ENCODE measurements around the gene TRDN. TPM values are rescaled to one million over a fixed set of nuclear protein-coding genes. Genes with fewer than 3 reads are reported as not detected.
A peak's percentile ranks its signal among the peaks of the same experiment; 100 is the strongest.

The TRDN gene
- total and polyA plus RNA-seq, 2 donors from 2014 or later: 0.19 TPM; not detected in 1

GRCh38 chr6:123415844-123416468 lies 220.8 kb downstream of the TRDN start:
- H3K9me3 ChIP-seq (ENCODE audit: control insufficient read depth in 2 of 3, insufficient read depth in 1 of 3, low read length in 3 of 3): no peaks in the 10 kb centered on the region
- DNase-seq: peak in 4 of 5 donors; percentile 48 to 78 (median 66)

GRCh38 chr6:123404975-123405374 lies 231.8 kb downstream of the TRDN start:
- H3K4me1 ChIP-seq (ENCODE audit: control insufficient read depth in 2 of 3, insufficient read depth in 2 of 3, low read depth in 1 of 3, low read length in 3 of 3): no peaks in the 10 kb centered on the region
- H3K27me3 ChIP-seq (ENCODE audit: control insufficient read depth, insufficient read depth, low read length): no peaks in the 10 kb centered on the region
- TF ChIP-seq CTCF (IDR thresholded peaks at IDR 0.05; ENCODE audit: borderline replicate concordance, extremely low read depth, insufficient read depth): no peak
- intact Hi-C loops (cut with DNase I): no loop called here
- no peak for DNase-seq
- H3K9ac ChIP-seq (ENCODE audit: low read length in 3 of 3): no peak overlapping the region
- no peak for FAIRE-seq
- H3K36me3 ChIP-seq (ENCODE audit: control insufficient read depth in 2 of 3, insufficient read depth in 3 of 3, low read length in 3 of 3): no peaks in the 10 kb centered on the region
- no peaks in the 10 kb centered on the region for H3K9me3 ChIP-seq (ENCODE audit: control insufficient read depth in 2 of 3, insufficient read depth in 1 of 3, low read length in 3 of 3)
- no peak overlapping the region for H3K4me3 ChIP-seq (ENCODE audit: low read length in 3 of 3)
- H3K27ac ChIP-seq (ENCODE audit: low read depth in 2 of 2, low read length in 2 of 2): no peak overlapping the region

More at GRCh38 chr6:123415844-123416468, 220.8 kb downstream of the TRDN start:
- Histone ChIP-seq H3K36me3 (ENCODE audit: control insufficient read depth in 2 of 3, insufficient read depth in 3 of 3, low read length in 3 of 3) (no peaks in the 10 kb centered on the region), H3K4me3 (ENCODE audit: low read length in 3 of 3) (no peak overlapping the region), H3K9ac (ENCODE audit: low read length in 3 of 3) (no peak overlapping the region), H3K27ac (ENCODE audit: low read depth in 2 of 2, low read length in 2 of 2) (no peak overlapping the region), H3K27me3 (ENCODE audit: control insufficient read depth, insufficient read depth, low read length) (no peaks in the 10 kb centered on the region), H3K4me1 (ENCODE audit: control insufficient read depth in 2 of 3, insufficient read depth in 2 of 3, low read depth in 1 of 3, low read length in 3 of 3) (no peaks in the 10 kb centered on the region)
- FAIRE-seq: peak; percentile 73
- peak; percentile 68 for TF ChIP-seq CTCF (IDR thresholded peaks at IDR 0.05; ENCODE audit: borderline replicate concordance, extremely low read depth, insufficient read depth)
- intact Hi-C loops (cut with DNase I): loop anchor here (10.0 kb wide), 1 partner anchor 299 kb away; no protein-coding TSS in a partner anchor

GRCh38 chr6:123402052-123402451 lies 234.7 kb downstream of the TRDN start:
- Histone ChIP-seq H3K4me3 (ENCODE audit: low read length in 3 of 3) (no peak overlapping the region), H3K27me3 (ENCODE audit: control insufficient read depth, insufficient read depth, low read length) (no peaks in the 10 kb centered on the region), H3K9ac (ENCODE audit: low read length in 3 of 3) (no peak overlapping the region), H3K4me1 (ENCODE audit: control insufficient read depth in 2 of 3, insufficient read depth in 2 of 3, low read depth in 1 of 3, low read length in 3 of 3) (no peaks in the 10 kb centered on the region), H3K36me3 (ENCODE audit: control insufficient read depth in 2 of 3, insufficient read depth in 3 of 3, low read length in 3 of 3) (no peaks in the 10 kb centered on the region), H3K27ac (ENCODE audit: low read depth in 2 of 2, low read length in 2 of 2) (no peak overlapping the region), H3K9me3 (ENCODE audit: control insufficient read depth in 2 of 3, insufficient read depth in 1 of 3, low read length in 3 of 3) (no peaks in the 10 kb centered on the region)
- no peak for FAIRE-seq
- intact Hi-C loops (cut with DNase I): no loop called here
- no peak for TF ChIP-seq CTCF (IDR thresholded peaks at IDR 0.05; ENCODE audit: borderline replicate concordance, extremely low read depth, insufficient read depth)
- DNase-seq: no peak
